ENCODE measurements around the gene PRUNE2. TPM values are rescaled to one million over a fixed set of nuclear protein-coding genes. Genes with fewer than 3 reads are reported as not detected.

The PRUNE2 gene
- total RNA-seq, 4 donors from 2014 or later: 3.6 to 16.2 (median 6.4) TPM

DNA sequence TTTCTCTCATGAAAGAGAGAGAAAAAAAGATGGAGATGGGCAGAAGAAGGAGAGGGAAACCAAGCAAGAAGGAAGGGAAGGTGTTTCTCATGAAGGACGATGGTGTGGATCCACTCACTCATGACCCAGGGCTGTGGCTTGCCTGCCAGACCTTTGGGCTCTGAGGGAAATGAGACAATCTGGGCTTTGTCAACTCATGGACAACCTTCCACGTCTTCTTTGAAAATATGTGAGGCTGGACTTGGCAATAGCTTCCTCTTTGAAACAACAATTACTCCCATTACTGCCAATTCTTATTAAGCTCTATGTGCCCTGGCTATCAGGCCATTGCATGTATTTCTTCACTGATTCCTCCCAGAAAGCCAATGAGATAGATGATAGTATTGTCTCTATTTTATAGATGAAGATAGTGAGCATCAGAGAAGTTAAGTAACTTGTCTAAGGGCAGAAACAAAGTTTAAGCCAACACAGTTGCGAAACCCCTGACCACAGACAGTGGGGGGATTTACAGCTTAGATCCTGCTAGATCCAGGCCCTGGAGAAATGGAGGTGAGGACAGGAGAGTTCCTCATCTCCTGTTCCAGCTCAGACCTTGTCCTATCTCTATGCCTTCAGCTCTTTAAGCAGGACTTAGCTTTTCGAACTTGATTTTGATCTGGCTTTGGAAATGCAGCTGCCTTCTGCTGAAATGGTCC is 314.5 kb downstream of the PRUNE2 start:
- Histone ChIP-seq H3K36me3 (no peaks in the 10 kb centered on the region), H3K4me1 (peaks cover 3% of the 10 kb centered on the region), H3K27ac (no peak overlapping the region), H3K4me3 (no peak overlapping the region), H3K27me3 (no peaks in the 10 kb centered on the region), H3K9me3 (no peaks in the 10 kb centered on the region)
- no peak for TF ChIP-seq POLR2A (IDR thresholded peaks at IDR 0.05)
- 71% methylated on average over 4 of the region's 4 CpGs for WGBS
- DNase-seq (ENCODE audit: low spot score in 2 of 2): no peak

DNA sequence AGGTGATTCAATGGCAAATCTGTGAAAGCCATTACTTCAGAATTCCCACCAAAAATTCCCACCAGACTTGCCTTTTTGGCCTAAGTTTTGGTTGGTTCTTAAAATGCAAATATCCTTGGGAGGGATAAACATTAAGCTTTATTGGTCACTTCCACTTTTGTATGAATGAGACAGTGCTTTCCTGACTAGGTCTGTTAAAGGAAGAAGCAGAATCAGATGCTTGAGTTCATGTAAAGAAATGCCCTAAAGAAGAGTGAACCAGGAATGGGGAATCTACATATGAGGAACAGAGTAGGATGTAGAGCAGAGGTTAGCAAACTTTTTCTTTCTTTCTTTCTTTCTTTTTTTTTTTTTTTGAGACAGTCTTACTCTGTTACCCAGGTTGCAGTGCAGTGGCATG is 317.6 kb downstream of the PRUNE2 start:
- Histone ChIP-seq H3K27me3 (no peaks in the 10 kb centered on the region), H3K4me1 (peaks cover 3% of the 10 kb centered on the region), H3K27ac (no peak overlapping the region), H3K36me3 (no peaks in the 10 kb centered on the region), H3K4me3 (no peak overlapping the region), H3K9me3 (no peaks in the 10 kb centered on the region)
- TF ChIP-seq, protein P1, sequence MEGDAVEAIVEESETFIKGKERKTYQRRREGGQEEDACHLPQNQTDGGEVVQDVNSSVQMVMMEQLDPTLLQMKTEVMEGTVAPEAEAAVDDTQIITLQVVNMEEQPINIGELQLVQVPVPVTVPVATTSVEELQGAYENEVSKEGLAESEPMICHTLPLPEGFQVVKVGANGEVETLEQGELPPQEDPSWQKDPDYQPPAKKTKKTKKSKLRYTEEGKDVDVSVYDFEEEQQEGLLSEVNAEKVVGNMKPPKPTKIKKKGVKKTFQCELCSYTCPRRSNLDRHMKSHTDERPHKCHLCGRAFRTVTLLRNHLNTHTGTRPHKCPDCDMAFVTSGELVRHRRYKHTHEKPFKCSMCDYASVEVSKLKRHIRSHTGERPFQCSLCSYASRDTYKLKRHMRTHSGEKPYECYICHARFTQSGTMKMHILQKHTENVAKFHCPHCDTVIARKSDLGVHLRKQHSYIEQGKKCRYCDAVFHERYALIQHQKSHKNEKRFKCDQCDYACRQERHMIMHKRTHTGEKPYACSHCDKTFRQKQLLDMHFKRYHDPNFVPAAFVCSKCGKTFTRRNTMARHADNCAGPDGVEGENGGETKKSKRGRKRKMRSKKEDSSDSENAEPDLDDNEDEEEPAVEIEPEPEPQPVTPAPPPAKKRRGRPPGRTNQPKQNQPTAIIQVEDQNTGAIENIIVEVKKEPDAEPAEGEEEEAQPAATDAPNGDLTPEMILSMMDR (IDR thresholded peaks at IDR 0.05): no peak
- DNase-seq (ENCODE audit: low spot score in 2 of 2): no peak

DNA sequence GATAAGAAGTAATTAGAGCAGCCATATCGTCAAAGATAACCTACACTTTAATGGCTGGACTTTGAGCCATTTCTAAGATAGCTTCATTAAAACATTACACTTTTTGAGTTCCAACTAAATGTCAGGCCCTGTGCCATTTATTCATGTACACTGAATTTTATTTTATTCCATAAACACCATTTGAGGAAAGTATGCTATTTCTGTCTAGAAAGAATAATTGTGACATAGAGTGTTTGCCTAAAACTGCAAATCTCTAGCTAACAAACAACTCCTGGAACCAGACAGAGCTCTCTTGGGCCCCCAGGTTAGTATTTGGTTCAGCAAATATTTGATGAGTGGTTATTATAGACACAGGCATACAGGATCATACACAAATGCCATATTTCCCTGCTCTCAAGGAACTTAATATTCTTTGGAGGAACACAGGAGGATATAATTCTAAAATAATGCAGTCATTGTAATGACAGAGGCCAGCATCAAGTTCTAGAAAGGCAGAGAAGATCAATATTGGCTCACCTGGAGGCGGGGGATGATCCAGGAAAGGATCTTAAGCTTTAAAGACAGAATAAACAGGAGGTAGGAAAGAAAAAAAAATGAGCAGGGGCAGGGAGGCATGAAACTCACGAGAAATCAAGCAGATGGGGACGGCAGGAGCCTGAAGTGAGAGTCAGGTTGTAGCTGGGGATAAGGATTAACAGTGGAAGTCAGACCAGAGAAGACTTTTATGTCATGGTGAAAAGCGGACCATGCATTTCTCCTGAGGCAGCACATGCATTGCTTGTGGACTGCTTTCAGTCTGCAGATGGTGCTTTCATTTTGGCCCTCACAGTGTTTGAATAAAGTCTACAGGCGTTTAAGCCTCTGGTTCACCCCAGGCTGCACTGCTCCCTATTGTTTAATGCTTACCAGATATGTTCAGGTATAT is 319.3 kb downstream of the PRUNE2 start:
- TF ChIP-seq EP300 (IDR thresholded peaks at IDR 0.05): no peak
- TF ChIP-seq POLR2AphosphoS5 (IDR thresholded peaks at IDR 0.05): no peak
- TF ChIP-seq, protein P1 (IDR thresholded peaks at IDR 0.05): no peak
- TF ChIP-seq POLR2A (IDR thresholded peaks at IDR 0.05): no peak
- H3K27me3 ChIP-seq: no peaks in the 10 kb centered on the region
- H3K4me1 ChIP-seq: no peaks in the 10 kb centered on the region
- no peak overlapping the region for H3K4me3 ChIP-seq
- H3K9me3 ChIP-seq: no peaks in the 10 kb centered on the region
- 73% methylated on average over 6 of the region's 6 CpGs for WGBS
- H3K36me3 ChIP-seq: no peaks in the 10 kb centered on the region
- H3K27ac ChIP-seq: no peak overlapping the region
- DNase-seq (ENCODE audit: low spot score in 2 of 2): no peak

DNA sequence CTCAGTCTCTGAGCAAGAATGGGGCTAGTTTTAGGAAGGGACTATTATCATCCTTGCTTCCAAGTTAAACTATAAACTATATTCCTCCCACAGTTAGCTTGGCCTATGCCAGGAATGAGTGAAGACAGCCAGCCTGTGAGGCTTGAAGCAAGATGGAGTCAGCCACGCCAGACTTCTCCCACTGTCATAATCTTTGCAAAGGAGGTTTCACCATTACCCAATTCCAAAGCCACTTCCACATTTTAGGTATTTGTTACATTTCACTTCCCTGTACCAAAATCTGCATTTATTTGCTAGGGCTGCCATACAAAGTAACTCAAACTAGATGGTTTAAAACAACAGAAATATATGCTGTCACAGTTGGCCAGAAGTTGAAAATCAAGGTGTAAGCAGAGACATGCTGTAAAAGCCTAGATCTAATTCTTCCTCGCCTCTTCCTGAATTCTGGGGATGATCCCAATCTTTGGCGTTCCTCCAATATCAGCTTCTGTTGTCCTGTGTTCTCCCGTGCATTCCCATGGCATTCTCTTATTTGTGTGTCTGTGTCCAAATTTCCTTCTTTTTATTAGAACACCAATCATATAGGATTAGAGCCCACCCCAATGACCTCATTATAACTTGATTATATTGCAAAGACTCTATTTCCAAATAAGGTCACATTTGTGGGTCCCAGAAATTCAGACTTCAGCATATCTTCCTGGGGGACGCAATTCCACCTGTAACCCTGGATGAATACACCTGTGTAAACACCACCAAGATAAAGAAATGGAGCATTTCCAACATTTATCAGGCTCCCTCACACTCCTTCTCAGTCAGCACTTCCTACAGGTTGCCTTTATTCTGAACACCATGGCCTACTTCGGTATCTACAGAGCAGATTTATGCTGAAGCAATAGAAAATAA is 320.2 kb downstream of the PRUNE2 start:
- no peaks in the 10 kb centered on the region for H3K4me1 ChIP-seq

DNA sequence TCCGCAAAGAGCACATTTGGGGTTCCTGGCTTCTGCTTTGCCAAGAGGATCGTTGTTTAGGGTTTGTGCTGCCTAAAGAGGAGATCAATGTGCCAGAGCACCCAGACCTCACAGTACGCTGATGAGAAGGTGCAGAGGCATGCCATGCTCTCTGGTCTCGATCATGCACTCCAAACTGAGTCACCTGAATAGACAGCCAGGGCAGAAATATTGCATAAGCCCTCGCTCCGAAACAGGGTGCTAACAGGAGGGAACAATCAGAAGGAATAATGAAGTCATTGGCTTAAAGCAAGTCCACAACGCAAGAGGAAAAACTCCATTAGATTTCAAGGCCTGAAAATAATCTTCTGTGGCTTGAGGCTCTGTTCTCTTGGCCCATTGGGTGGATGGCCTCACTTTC is 322.7 kb downstream of the PRUNE2 start:
- no peaks in the 10 kb centered on the region for H3K27me3 ChIP-seq
- WGBS: 92% methylated on average over 7 of the region's 7 CpGs
- no peak for DNase-seq (ENCODE audit: low spot score in 2 of 2)
- H3K4me3 ChIP-seq: no peak overlapping the region
- H3K9me3 ChIP-seq: no peaks in the 10 kb centered on the region
- no peak overlapping the region for H3K27ac ChIP-seq
- no peaks in the 10 kb centered on the region for H3K36me3 ChIP-seq
- TF ChIP-seq, protein P1 (IDR thresholded peaks at IDR 0.05): no peak
- TF ChIP-seq EP300 (IDR thresholded peaks at IDR 0.05) (no peak), POLR2AphosphoS5 (IDR thresholded peaks at IDR 0.05) (no peak), POLR2A (IDR thresholded peaks at IDR 0.05) (no peak)
- no peaks in the 10 kb centered on the region for H3K4me1 ChIP-seq

More for the DNA sequence above, 320.2 kb downstream of the PRUNE2 start:
- no peaks in the 10 kb centered on the region for H3K27me3 ChIP-seq
- DNase-seq (ENCODE audit: low spot score in 2 of 2): no peak
- H3K4me3 ChIP-seq: no peak overlapping the region
- TF ChIP-seq EP300 (IDR thresholded peaks at IDR 0.05): no peak
- no peak for TF ChIP-seq POLR2A (IDR thresholded peaks at IDR 0.05)
- TF ChIP-seq, protein P1 (IDR thresholded peaks at IDR 0.05): no peak
- TF ChIP-seq POLR2AphosphoS5 (IDR thresholded peaks at IDR 0.05): no peak
- H3K27ac ChIP-seq: no peak overlapping the region
- 80% methylated on average over 6 of the region's 6 CpGs for WGBS
- no peaks in the 10 kb centered on the region for H3K9me3 ChIP-seq
- H3K36me3 ChIP-seq: no peaks in the 10 kb centered on the region
